GM18858 (cell line): ENCODE measurements around the gene TNFAIP8L3.

ENCODE experiments used
- ATAC-seq: cut with Tn5 transposase; IDR thresholded peaks from one replicate; pipeline ENCODE4 v1.9.1; 2021; ENCODE audit not compliant: unreplicated experiment

Gene TNFAIP8L3

GRCh38 chr15:51090753-51091152 lies 4.0 kb downstream of the TNFAIP8L3 start:
- ATAC-seq, result no peak

- ATAC-seq, result no peak
These were observed 4.8 kb downstream of the TNFAIP8L3 start for GRCh38 chr15:51089699-51090453.

DNA sequence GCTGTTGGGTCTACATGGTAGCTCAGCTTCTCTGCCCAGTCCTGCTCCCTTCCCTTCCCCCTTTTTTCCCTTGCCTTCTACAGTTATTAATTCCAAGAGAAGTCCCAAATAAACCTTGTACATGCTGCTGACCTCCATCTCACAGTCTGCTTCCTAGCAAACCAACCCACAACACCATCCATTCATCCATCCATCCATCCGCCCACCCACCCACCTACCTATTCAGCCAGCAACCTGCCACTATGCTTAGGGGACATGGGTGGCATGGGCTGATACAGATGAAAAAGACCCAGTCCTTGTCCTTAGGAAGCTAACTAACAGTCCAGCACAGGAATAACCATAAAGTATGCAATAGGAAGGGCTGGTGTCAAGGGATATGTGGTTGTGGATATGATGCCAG lies 5.7 kb downstream of the TNFAIP8L3 start:
- no peak for ATAC-seq

GRCh38 chr15:51088585-51088984 lies 6.1 kb downstream of the TNFAIP8L3 start:
- no peak for ATAC-seq

DNA sequence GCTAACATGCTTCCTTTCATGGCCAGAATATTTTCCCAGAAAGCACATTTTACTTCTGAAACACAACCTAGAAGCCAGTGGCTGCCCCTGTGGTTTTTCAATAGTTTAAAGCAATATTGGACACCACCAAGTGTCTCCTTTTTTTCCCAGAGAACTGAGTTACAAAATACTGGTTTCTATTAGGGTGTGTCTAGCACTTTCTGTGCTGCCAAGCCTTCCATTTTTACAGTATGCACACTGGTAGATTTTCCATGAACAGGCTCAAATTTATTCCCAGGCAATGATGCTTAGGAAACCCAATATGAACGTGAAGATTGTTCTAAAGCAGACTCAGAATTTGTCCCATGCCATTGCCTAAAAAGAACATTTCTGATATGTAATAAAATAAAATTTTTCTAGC lies 7.2 kb downstream of the TNFAIP8L3 start:
- no peak for ATAC-seq

DNA sequence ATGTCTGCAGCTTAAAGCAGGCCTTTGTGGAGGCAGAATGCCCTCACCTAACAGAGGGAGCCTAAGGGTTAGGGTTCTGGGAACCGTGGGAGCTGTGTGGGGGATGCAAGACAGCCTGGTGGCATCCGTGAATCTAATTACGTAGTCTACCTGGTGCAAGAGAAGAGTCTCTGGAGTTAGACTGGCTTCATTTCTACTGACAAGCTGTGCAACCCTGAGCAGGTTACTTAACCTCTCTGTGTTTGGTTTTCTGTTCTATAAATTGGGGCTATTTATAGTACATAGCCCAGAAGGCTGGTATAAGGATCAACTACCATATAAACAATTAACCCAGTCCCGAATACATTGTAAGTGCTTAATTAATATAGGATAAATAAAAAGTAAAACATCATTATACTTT lies 8.3 kb downstream of the TNFAIP8L3 start:
- no peak for ATAC-seq

GRCh38 chr15:51085764-51086163 lies 8.9 kb downstream of the TNFAIP8L3 start:
- no peak for ATAC-seq

DNA sequence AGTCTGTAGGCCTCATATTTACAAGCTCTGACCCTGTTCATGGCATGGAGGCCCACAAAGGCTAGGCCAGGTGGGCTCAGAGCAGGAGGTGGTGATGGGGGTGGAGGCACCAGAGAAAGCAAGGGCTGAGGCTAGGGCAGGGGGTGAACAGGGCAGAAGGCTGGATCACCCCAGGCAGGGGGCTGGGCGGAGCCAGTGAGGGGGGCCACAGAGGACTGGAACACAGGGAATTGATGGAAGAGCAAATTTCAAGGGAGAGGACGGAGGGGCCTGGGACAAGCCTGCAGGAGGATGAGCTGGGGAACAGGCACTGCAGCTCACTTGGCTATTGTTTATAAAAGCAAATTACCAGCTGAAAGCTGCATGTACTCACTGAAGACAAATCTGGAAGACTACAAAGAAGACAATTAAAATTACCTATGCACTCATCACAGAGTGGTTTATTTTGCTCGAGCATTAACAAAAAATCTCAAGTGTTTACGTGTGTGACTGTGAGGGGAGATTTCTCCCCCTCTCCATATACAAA lies 11.0 kb downstream of the TNFAIP8L3 start:
- no peak for ATAC-seq

DNA sequence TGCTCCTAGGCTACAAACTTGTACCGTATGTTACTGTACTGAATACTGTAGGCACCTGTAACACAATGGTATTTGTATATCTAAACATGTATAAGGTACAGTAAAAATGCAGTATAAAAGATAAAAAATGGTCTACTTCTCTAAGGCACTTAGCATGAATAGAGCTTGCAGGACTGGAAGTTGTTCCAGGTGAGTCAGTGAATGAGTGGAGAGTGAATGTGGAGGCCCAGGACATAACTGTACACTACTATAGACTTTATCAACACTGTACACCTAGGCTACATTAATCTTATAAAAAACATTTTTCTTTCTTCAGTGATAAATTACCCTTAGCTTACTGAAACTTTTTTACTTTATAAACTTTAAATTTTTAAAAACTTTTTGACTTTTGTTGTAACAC lies 12.5 kb downstream of the TNFAIP8L3 start:
- ATAC-seq, result no peak

- no peak for ATAC-seq
These were observed 14.4 kb downstream of the TNFAIP8L3 start for GRCh38 chr15:51080286-51080685.

DNA sequence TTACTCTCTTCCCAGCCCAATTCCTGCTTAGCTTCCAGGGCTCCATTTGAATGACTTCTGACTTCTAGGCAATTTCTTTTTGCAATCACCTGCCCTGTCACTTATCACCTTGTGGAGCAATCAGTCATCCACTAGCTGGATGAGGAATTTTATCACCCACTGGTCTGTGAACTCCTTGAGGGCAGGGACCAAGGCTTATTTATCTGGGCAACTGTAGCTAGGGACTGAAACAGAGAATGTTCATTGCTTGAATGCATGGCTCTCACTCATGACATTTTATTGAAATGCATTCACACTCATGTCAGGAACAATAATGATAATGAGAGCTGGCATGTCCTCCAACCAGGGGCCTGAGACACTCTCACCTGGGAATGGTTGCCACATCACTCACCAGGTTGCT lies 15.5 kb downstream of the TNFAIP8L3 start:
- ATAC-seq, result no peak

DNA sequence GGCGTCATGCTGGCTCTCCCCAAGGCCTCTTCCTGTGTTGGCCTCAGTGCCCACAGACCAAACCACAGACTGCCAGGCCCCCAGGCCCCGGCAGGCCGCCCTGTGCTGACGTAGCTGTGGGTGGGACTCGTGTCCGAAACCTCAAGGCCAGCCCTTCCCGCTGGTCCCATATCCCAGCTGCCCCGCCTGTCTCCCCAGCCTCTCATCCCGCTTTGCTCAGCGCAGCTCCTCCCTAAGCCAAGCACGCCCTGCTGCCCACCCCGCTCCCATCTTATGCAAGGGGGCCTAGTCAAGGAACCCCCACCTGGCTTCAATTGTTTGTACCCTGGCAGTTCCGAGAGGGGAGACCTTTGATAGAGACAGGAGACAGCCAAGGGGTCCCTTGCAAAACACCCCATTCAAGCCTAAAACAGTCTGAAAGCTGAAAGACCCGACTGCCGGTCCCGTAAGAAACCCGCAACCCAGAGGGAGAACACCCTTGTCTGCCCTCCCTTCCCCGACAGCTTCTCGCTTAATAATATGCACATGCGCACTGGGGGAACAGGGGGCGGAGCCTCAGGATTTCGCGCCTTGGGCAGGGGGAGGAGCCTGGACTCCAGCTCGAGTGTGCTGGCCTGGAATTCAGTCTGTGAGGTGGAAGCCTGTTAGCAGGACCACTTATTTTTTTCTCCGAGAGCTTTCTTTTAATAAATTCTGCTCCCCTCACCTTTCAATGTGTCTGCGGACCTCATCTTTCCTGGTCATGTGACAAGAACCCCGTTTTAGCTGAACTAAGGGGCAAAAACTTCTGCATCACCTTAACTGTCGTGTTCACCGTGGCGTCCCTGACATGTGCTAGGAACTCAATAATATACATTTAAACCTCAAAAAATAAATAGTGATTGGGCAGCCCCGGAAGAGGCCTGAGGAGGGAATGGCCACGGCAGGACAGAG lies 17.2 kb downstream of the TNFAIP8L3 start:
- ATAC-seq, result no peak

GRCh38 chr15:51076524-51077220 lies 18.0 kb downstream of the TNFAIP8L3 start:
- no peak for ATAC-seq

DNA sequence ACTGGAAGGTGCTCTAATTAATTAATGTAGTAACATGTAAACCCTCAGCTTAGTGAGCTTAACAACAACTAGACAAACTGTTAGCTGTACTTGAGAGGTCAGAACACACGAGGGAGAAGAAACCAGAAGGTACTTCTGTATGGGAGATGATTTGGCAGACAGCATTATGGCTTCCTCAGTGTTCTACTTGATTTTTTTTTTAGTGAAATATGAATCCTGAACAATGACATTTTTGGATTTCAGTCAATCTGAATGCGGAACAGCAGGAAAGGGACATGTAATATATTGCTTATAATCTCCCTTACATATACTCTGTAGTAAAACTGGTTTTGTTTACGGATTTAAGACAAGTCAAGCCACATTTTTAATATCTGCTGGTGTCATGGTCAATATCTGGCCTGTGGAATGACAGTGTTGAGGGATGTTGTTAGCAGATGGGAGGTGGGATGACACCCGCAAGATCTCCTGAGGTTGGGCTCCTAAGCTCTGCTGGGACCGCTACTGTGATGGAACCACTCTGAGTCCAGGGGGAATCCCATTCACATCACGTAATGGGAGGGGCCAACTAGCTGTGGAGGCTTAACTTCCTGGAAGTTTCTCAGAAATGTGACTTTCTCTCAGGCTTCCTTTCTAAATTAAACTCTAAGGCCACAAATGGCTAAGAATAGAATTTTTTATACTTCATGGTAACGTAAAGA lies 18.7 kb downstream of the TNFAIP8L3 start:
- no peak for ATAC-seq

DNA sequence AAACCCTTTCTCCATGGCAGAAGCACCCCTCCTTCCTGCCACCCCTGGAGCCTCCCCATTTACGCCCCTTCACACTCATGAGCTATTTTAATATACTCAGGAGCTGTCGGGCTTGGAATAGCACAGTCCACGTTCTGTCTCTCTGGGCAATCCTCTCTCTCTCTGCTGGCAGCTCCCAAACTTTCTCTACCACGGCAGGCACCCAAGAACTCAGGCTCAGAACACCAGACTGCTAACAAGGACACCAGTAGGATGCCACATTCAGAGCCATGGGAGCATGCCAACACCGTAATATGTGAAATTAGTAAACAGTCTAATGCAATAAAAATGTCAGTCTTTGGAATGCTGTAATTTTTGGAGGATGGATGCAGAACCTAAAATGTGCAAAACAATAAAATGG lies 19.3 kb downstream of the TNFAIP8L3 start:
- ATAC-seq, result no peak

DNA sequence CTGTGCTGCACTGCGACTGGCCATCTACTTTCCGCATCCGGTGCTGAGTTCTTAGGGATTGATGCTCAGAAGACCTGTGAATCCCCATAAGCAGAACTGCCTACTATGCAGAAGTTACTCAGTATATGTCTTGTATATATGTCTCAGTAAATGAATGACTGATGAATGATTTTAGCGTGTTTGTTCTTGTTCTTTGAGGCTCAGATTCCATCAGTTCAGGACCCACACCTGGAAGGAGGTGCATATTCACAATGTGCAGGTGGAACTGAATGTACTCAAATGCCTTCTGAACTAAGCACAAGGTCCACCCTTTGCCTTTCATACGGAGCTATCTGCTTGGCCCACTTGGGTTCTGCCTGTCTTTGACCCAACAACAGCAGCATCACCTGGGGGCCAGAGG lies 19.8 kb downstream of the TNFAIP8L3 start:
- no peak for ATAC-seq

- no peak for ATAC-seq
These were observed 23.1 kb downstream of the TNFAIP8L3 start for GRCh38 chr15:51071578-51071977.

GRCh38 chr15:51069983-51070382 lies 24.7 kb downstream of the TNFAIP8L3 start:
- ATAC-seq, result no peak

- no peak for ATAC-seq
These were observed 27.2 kb downstream of the TNFAIP8L3 start for GRCh38 chr15:51067510-51067909.

DNA sequence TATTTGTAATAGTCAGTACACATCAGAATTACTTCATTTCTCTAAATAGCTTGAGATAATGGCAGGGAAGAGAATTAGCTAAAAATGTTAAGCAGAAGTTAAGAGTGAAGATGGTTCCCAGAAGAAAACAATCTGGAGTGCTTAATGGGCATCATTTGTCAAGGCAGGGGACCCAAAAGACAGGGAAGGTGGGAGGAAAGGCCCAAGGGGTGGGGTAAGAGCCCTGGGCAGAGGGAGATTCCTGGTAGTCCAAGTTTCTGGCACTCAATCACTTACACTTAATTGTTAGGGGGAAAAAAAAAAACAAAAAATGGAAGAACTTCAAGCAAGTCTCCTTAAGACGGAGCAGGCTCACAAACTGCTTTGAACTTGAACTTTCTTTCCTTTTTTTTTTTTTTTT lies 28.9 kb downstream of the TNFAIP8L3 start:
- ATAC-seq, result no peak

- no peak for ATAC-seq
These were observed 29.4 kb downstream of the TNFAIP8L3 start for GRCh38 chr15:51065261-51065660.
